Inflammatory macrophage (primary cell): ENCODE results near the gene EEF2K.
"Not testable (repeated sequence)": the region's sequence is repeated elsewhere in the genome, so short reads cannot be mapped to it uniquely, and the experiment has no call there.

ENCODE experiments used
- DNase-seq, 2 donors: peaks; one replicate each; pipeline ENCODE4 v3.0.0-alpha.2; 2020 to 2022

Gene EEF2K

DNA sequence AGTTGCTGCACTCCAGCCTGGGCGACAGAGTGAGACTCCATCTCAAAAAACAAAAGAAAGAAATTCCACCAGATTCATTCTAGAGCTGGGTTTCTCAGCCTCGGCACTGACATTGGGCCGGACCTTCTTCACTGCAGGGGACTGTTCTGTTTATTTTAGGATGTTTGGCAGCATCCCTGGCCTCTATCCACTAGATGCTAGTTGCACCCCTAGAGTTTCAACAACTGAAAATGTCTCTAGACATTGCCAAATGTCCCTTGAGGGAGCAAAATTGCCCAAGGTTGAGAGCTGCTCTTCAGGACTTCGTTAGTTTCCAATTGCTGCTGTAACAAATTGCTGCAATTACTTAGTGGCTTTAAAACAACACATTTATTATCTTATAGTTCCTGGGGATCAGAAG is 7.2 kb downstream of the EEF2K start:
- DNase-seq = no peak

DNA sequence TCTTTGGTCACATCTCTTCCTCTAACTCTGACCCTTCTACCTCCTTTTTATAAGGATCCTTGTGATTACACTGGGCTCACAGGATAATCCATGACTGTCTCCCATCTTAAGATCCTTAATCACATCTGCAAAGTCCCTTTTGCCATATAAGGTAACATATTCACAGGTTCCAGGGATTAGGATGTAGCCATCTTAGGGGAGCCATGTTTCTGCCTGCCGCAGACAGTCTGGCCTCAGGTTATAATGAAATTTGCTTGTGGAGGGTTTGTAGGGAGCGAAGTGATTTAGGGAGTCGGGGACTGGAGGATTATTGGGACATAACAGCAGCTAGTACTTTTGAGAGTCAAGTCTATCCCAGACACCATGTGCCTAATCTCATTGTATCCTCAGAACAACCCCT is 7.7 kb downstream of the EEF2K start:
- no peak for DNase-seq

DNA sequence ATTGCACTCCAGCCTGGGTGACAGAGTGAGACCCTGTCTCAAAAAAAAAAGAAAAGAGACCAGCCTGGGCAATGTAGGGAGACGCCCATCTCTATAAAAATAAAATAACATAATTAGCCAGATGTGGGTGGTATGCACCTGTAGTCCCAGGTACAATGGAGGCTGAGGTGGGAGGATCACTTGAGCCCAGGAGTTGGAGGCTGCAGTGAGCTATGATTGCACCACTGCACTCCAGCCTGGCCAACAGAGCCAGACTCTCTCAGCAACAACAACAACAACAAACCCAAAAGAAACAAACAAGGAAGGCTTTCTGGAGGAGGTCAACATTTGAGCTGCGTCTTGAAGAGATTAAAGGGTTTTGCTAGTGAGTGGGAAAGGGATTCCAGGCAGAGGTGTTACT is 8.3 kb downstream of the EEF2K start:
- DNase-seq = no peak

DNA sequence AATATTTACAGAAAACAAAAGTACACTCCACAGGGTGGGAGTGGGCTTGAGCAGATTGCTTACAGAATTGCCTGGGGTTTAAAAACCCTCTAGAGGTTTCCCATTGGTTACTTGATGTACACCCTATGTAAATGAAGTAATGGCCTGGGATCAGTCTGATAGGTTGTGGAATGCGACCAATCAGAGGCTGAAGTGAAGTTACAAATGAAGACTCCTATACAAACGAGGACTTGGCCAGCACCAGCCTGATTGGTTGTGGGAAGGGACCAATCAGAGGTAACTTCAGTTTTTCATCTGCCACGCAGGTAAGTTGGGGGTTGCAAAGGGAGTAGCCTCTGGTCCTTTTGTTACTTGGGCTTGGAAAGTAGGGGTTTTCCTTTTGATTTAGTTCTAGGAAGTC is 8.8 kb downstream of the EEF2K start:
- DNase-seq = no peak

DNA sequence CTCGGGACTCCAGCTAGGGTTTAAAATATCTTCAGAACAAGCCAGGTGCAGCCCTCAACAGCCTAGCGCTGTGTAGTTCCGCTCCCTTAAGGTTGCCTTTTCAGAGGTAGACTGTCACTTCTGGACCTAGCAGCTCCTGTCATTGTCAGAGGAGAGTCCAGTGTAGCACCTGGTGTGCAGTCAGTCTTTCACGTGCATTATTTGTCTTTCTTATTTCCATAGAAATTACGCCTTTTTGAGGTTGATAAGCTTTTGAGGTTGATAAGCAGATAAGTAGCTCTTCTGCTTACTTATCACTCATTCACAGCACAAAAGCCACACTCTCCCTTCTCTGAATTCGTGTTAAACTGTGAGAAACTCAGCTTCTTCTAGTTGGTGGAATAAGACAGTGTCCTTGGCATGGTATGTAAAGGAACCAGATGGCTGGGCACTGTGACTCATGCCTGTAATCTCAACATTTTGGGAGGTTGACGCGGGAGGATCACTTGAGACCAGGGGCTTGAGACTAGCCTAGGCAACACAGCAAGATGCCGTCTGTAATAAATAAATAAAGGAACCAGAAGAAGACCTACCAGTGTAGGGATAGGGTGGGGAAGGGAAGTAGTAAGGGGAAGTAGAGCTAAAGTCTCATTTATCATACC is 10.2 kb downstream of the EEF2K start:
- DNase-seq = peak; percentile 25 to 32

DNA sequence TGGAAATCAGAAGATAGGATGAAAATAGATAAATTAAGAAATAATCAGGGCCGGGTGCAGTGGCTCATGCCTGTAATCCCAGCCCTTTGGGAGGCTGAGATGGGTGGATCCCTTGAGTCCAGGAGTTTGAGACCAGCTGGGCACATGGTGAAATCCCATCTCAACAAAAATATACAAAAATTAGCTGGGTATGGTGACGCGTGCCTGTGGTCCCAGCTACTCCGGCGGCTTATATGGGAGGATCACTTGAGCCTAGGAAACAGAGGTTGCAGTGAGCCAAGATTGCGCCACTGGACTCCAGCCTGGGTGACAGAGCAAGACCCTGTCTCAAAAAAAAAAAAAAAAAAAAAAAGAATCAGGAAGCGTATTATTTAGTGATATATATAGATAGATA is 10.8 kb downstream of the EEF2K start:
- not testable (repeated sequence) for DNase-seq

DNA sequence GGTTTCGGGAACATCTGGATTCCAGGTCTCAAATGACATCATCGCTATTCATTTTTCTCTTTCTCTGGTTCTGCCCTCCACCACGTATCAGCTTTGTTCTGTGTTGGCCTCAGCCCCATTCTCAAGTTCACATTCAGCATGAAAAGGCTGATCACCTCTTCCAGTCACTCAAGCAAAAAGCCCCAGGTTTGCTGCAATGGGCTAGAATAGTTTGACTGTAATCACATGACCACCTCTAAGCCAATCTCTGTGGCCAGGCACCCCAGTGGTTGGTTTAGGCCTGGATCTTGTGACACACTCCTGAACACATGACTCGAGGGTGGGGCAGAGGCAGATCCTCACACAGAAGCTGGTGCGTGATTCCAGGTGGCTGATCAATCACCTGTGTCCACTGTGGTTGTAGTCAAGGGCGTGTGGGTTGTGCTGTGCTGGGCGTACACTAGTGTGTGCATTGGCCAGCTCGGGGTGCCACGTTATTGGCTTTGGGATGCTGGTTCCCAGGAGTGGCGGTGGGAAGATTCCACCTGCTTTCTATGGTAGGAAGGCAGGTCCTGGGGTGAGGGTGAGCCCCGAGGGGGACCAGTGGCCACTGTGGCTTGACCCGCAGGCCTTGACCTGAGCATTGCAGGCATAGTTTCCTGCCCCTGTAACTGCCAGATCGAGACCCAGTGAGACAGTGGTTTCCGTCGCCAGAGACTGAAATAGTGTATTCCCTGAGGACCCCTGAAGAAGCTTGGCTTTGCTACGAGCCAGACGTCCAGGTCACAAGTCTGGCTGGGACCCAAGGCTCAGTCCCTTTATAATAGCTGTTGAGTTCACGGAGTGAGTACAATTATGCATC is 12.0 kb downstream of the EEF2K start:
- peak; percentile 9 to 23 for DNase-seq

DNA sequence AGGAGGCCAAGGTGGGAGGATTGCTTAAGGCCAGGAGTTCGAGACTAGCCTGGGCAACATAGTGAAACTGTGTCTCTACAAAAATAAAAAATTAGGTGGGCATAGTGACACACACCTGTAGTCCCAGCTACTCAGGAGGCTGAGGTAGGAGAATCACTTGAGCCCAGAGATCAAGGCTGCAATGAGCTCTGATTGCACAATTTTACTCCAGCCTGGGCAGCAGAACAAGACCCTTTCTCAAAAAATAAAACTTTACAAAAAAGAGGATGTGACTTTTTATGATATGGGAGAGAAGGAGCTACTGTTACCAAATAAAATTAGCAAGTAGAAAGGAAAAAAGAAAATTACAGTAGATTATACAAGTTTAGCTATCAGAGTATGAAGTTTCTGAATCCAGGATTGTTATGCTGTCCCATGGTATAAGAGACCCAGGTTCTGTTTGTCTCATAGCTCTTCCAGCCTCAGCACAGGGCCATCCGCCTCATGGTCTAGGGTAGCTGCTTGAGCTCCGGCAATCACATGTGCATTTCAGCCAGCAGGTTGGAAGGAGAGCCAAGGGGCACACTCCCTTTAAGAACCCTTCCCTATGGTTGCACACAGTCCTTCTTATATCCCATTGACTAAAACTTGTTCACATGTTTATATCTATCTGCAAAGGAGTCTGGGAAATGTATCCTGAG is 13.5 kb downstream of the EEF2K start:
- no peak for DNase-seq

DNA sequence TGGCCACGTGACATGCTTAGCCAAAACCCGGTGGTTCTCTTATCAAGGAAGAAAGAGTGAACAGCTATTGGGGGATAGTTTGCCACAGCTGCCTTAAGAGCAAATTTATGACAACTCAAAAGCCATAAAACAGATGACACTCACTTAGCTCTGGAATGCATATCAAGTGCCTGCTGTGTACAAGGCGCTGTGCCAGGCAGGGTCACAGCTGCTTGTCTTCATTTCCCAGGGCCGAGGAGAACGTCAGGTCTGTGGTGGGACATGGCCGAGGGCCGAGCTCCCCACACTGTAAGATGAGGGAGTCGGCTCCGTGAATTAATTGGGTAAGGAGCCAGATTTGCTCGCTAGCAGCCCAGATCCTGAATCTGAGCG is 14.0 kb downstream of the EEF2K start:
- no peak for DNase-seq

DNA sequence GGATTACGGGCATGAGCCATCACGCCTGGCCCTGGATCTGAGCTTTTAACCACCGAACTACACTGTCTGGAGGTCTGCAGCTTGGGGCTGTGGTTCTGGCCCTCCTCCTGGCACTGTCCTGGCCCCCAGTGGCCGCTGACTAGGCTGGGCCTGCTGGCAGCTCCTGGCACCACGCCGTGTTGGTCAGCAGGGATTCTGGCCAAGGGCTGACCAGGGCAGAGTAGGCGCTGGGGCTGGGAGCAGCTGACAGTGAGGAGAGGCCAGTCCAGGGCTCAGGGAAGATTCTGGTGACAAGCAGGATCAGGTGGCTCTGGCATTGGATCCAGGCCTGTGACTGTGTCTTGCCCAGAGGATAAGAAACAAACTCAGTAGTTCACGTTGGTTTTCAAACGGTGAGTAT is 14.6 kb downstream of the EEF2K start:
- DNase-seq = no peak

DNA sequence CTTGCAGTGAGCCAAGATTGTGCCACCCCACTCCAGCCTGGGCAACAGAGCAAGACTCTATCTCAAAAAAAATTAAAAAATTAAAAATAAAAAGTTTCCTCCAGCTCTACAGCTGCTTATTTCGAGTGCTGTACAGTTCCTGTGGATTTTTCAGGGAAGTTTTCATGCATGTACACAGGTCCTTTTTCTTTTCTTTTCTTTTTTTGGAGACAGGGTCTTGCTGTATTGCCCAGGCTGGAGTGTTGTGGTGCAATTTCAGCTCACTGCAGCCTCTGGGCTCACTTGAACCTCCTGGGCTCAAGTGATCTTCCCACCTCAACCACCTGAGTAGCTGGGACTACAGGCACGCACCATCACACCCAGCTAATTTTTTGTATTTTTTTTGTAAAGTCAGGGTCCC is 15.9 kb downstream of the EEF2K start:
- no peak for DNase-seq

DNA sequence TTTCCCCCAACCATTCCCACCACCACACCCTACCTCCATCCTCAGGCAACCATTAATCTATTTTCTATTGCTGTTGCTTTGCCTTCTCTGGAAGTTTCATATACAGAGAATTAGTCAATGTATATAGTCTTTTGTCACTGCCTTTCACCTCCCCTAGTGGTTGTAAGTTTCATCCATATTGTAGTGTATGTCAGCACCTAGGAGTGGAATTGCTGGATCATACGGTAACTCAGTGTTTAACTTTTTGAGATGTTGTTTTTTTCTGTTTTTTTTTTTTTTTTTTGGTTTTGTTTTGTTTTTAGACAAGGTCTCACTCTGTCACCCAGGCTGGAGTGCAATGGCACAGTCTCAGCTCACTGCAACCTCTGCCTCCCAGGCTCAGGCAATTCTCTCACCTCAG is 16.9 kb downstream of the EEF2K start:
- DNase-seq = no peak

DNA sequence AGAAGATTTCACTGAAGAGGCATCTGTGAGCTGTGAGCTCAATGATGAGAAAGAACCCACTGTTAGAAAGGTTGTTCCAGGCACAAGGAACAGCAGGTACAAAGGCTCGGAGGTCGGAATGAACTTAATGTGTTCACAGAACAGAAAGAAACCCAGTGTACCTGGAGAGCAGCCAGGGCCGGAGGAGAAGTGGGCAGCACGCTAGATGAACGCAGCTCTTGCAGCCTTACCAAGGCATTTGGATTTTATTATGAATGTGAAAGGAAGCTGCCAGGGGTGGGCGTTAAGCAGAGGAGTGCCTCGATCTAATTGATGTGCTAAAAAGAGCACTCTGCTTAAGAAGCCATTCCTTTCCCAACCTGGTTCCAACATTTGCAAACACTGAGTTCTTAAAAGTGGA is 19.0 kb downstream of the EEF2K start:
- DNase-seq = no peak

DNA sequence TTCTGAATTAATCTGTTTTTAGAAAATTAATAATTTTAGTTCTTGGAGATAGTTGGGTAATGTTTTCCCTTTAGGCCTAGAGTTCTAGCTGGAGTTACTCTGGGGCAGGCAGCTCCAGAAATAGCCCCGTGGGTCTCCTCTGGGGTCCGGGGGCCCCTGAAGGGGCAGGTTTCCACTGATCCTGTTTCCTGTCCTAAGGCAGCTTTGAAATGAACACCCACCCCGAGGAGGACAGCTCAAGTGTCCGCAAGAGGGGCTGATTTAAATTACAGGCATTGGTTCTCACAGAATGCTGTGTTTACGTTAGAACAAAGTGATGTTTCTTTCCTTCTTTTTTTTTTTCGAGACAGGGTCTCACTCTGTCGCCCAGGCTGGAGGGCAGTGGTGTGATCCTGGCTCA is 23.8 kb downstream of the EEF2K start:
- no peak for DNase-seq

DNA sequence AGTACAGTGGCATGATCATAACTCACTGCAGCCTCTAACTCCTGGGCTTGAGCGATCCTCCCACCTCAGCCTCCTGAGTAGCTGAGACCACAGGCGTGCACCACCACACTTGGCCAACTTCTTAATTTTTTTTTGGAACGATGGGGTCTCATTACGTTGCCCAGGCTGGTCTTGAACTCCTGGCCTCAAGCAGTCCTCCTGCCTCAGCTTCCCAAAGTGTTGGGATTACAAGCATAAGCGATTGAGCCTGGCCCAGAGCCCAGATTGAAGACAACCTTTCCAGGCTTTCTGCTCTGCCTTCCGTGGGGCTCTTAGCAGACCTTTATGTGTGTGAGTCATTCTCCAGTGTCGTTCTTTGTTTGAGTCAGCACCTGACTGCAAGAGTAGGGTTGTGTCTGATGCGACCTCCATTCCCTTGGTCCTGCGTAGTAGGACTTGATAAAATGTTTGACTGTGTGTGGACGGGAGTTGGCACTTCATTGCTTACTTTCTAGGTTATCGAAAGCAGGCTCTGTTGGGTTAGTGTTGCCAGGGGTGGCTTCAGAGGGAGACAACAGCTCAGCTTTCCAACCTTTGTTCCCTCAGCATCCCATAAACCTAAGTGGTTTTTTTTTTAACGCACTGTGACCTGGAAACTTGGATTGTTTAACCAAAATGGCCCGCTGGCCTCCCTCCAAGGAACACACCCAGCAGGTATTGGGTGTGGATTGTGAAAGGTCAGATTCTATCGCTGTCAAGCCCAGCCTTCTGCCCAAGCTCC is 26.4 kb downstream of the EEF2K start:
- DNase-seq = no peak

DNA sequence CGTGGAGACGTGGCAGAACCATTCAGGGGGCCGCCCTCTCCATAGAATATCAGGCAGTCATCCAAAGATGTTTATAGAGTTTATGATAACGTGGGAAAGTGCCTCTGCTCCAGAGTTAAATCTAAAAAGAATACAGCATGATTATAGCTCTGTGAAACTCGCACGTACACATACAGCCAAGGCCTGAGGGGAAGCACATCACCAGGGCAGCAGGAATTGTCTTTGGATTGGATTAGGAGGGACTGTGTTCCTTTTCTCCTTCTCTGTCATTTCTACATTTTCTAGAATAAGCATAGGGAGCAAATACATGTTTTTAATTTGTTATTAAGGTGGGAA is 26.9 kb downstream of the EEF2K start:
- DNase-seq = no peak

DNA sequence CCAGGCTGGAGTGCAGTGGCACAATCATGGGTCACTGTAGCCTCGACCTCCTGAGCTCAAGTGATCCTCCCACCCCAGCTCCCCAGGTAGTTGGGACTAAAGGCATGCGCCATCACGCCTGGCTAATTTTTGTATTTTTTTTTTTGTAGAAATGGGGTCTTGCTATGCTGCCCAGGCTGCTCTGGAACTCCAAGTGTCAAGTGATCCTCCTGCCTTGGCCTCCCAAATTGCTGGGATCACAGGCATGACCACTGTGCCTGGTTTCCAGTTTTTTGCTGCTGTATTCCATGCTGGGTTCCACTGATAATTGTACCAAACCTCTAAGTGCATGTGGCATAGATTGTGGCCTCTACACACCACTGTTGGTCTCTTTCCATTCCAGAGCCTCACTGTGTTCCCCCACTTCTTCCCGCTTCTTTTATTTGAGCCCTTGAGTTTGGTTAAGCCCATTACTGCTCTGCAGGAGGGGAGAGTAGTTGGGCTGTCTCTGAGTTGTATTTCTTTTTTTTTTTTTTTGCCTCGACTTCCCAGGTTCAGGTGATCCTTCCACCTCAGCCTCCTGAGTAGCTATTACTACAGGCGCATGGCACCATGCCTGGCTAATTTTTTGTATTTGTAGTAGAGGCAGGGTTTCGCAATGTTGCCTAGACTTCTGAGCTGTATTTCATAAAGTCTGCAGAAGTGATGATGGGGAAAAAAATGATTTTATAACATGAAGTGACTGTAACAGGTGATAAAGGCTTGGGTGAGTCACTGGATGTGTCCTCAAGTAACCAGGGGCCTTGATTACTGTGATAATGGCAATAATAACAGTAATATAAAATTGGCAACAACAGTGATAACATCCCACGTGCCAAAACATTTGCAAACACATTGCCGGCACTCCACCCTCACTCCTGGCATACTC is 30.0 kb downstream of the EEF2K start:
- DNase-seq = no peak

DNA sequence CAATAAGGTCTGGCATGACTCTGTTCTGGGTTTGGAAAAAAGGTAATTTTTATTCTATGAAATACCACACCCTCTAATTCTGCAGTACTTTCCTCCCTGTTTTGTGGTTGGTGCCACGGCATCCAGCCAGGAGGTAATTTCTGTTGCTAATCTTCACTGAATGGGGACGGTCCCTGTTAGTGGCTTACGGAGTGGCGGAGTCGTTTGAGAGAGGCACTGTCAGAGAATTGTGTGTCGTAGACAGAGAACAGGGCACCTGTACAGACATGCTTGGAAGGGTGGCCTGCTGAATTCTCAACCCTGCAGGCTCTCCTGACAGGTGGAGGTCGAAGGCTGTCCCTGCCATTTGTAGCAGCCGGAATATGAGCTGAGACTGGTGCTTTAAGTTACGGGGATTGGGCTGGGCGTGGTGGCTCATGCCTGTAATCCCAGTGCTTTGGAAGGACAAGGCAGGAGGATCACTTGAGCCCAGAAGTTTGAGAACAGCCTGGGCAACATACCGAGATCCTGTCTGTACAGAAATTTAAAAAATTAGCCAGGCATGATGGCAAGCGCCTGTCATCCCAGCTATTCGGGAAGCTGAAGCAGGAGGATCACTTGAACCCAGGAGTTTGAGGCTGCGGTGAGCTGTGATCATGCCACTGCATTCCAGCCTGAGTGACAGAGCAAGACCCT is 33.2 kb downstream of the EEF2K start:
- no peak for DNase-seq

DNA sequence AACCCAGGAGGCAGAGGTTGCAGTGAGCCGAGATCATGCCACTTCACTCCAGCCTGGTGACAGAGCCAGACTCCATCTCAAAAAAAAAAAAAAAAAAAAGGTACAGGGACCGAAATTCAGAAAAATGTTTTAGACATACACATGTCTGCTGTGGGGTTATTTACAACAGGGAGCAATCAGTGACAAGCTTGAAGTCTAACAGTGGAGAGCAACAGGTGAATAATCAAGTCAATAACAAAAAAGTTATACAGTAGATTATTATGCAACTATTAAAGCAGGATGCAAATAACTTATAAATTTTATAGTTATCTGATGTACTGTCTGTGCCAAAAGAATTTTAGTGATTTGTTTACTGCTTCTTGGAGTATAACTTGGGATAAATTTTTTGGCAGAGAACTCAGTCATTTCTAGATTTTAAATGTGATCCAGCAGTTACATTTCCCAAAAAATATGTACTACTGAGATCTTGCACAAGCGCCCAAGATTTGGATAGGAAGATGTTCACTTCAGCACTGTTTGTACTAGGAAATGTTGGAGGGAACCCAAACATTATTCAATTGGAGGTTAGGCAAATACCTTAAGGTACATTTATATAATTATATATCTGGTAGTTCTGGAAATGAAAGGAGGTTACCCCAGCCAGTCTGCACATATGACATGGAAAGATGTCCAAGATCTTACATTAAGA is 34.1 kb downstream of the EEF2K start:
- DNase-seq = peak in 1 of 2 donors; percentile 3

DNA sequence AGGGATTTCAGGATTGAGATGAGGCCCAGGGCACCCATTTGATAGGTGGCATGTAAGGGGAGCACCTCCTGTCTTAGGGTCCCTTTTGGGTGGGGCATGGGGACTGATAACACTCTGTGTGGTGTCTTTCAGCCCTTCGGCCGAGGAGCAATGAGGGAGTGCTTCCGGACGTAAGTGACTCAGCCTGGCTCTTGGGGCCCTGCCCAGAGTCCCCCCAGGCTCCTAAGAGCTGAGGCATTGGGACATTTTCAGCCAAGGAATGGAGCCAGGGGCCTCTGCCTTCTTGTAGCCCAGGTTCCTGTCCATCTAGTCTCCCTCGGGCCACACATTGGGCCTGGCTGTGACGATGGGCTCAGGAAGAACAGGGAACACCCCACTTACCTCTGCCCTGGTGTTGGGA is 44.4 kb downstream of the EEF2K start:
- DNase-seq = no peak

DNA sequence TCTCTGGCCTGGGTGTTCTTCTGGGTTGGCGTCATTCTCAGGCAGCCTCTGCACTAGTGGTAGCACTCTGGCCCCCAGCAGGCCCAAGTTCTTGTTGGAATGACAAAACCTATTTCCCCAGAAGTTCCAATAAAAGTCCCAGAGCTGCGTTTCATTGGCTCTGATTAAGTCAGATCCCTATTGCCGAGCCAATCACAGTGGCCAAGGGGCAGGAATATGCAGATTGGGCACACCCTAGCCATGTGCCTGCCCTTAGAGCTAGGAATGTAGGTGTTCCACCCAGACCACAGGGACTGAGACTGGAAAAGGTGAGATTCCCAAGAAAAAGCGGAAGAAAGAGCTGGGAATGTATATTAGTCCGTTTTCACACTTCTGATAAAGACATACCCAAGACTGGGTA is 46.2 kb downstream of the EEF2K start:
- DNase-seq = no peak
